Measurements from ENCODE around the gene MCOLN2. TPM values are rescaled to one million over a fixed set of nuclear protein-coding genes. Genes with fewer than 3 reads are reported as not detected.
"Not testable (repeated sequence)": the region's sequence is repeated elsewhere in the genome, so short reads cannot be mapped to it uniquely, and the experiment has no call there.

Gene MCOLN2
- total RNA-seq, 1 donor from 2014 or later, result not detected

DNA sequence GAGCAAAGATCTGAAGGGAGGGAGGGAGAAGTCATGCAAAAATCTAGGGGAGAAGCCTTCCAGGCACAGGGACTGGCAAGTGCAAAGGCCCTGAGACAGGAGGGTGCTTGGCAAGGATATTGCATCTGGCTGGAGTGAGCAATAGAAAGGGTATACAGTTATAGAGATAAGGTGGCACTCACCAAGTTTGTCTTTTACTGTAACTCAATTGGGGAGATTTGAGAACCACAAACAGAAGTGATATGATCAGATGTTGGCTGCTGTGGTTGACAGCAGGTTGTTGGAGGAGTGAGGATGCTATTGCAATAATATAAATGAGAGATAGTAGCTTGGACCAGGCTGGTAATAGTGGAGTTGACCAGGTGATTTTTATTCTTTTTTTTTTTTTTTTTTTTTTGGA lies 25.8 kb upstream of the MCOLN2 start:
- Mint-ChIP-seq H3K36me3 (ENCODE audit: unreplicated experiment) (no peaks in the 10 kb centered on the region), H3K4me3 (ENCODE audit: unreplicated experiment) (no peak overlapping the region), H3K4me1 (ENCODE audit: unreplicated experiment) (no peaks in the 10 kb centered on the region), H3K9me3 (ENCODE audit: unreplicated experiment) (no peaks in the 10 kb centered on the region), H3K27me3 (ENCODE audit: unreplicated experiment) (peaks cover 49% of the 10 kb centered on the region), H3K27ac (ENCODE audit: unreplicated experiment) (no peak overlapping the region)
- DNase-seq (ENCODE audit: extremely low spot score, unreplicated experiment), result no peak
- TF ChIP-seq, protein P1, sequence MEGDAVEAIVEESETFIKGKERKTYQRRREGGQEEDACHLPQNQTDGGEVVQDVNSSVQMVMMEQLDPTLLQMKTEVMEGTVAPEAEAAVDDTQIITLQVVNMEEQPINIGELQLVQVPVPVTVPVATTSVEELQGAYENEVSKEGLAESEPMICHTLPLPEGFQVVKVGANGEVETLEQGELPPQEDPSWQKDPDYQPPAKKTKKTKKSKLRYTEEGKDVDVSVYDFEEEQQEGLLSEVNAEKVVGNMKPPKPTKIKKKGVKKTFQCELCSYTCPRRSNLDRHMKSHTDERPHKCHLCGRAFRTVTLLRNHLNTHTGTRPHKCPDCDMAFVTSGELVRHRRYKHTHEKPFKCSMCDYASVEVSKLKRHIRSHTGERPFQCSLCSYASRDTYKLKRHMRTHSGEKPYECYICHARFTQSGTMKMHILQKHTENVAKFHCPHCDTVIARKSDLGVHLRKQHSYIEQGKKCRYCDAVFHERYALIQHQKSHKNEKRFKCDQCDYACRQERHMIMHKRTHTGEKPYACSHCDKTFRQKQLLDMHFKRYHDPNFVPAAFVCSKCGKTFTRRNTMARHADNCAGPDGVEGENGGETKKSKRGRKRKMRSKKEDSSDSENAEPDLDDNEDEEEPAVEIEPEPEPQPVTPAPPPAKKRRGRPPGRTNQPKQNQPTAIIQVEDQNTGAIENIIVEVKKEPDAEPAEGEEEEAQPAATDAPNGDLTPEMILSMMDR (IDR thresholded peaks at IDR 0.05), result no peak

DNA sequence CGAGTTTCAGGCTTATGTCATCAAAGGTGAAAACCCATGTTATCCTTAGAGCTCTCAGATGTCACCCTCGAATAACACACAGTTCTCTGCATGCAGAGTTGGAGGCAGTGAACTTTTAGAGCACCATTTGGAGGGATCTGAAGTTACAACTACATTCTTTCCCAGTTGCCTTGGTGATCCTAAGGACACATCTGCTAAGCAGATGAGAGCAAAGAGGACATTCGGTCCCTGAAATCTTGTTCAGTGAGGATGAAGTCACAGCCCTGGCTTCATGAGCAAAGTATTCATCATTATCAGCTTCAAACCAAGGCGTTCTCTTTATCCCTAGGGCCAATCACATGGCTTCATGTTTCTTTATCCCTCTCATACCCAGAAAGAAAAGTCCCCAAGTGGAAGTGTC lies 23.1 kb upstream of the MCOLN2 start:
- H3K4me1 Mint-ChIP-seq (ENCODE audit: unreplicated experiment), result no peaks in the 10 kb centered on the region
- no peaks in the 10 kb centered on the region for H3K9me3 Mint-ChIP-seq (ENCODE audit: unreplicated experiment)
- H3K27ac Mint-ChIP-seq (ENCODE audit: unreplicated experiment), result no peak overlapping the region
- H3K4me3 Mint-ChIP-seq (ENCODE audit: unreplicated experiment), result no peak overlapping the region
- peaks cover 49% of the 10 kb centered on the region for H3K27me3 Mint-ChIP-seq (ENCODE audit: unreplicated experiment)
- no peak for DNase-seq (ENCODE audit: extremely low spot score, unreplicated experiment)
- H3K36me3 Mint-ChIP-seq (ENCODE audit: unreplicated experiment), result no peaks in the 10 kb centered on the region
- TF ChIP-seq, protein P1 (IDR thresholded peaks at IDR 0.05), result no peak

DNA sequence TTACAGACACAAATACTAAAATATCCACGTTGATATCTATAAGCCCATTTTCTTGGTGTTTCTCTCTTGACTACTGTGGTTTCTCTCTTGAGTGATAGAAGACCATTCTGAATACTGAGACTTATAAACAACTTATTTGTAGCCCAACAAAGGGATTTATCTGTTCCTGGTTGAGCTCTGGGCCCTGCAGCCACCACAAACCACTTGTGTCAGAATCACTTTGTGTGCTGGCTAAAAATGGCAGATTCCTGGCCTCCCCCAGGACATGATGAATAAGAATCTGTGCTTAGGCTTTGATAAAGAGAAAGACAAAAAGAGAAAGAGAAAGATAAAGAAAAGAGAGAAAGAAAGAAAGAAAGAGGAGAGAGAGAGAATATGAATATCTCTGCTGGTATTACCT lies 18.9 kb upstream of the MCOLN2 start:
- no peak for DNase-seq (ENCODE audit: extremely low spot score, unreplicated experiment)
- H3K9me3 Mint-ChIP-seq (ENCODE audit: unreplicated experiment), result no peaks in the 10 kb centered on the region
- H3K27me3 Mint-ChIP-seq (ENCODE audit: unreplicated experiment), result peaks cover 76% of the 10 kb centered on the region
- H3K4me3 Mint-ChIP-seq (ENCODE audit: unreplicated experiment), result no peak overlapping the region
- no peaks in the 10 kb centered on the region for H3K36me3 Mint-ChIP-seq (ENCODE audit: unreplicated experiment)
- TF ChIP-seq, protein P1 (IDR thresholded peaks at IDR 0.05), result no peak
- no peaks in the 10 kb centered on the region for H3K4me1 Mint-ChIP-seq (ENCODE audit: unreplicated experiment)
- no peak overlapping the region for H3K27ac Mint-ChIP-seq (ENCODE audit: unreplicated experiment)

DNA sequence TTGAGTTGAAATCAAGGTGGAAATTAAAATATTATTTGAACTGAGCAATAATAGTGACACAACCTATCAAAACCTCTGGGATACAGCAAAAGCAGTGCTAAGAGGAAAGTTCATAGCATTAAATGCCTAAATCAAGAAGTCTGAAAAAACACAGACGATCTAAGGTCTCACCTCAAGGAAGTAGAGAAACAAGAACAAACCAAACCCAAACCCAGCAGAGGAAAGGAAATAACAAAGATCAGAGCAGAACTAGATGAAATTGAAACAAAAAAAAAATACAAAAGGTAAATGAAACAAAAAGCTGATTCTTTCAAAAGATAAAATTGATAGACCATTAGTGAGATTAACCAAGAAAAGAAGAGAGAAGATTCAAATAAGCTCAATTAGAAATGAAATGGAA lies 8.7 kb upstream of the MCOLN2 start:
- not testable (repeated sequence) for H3K4me3 Mint-ChIP-seq (ENCODE audit: unreplicated experiment); H3K27ac Mint-ChIP-seq (ENCODE audit: unreplicated experiment); H3K4me1 Mint-ChIP-seq (ENCODE audit: unreplicated experiment); DNase-seq (ENCODE audit: extremely low spot score, unreplicated experiment); H3K36me3 Mint-ChIP-seq (ENCODE audit: unreplicated experiment)
- H3K9me3 Mint-ChIP-seq (ENCODE audit: unreplicated experiment), result peaks cover 15% of the 10 kb centered on the region
- peaks cover 82% of the 10 kb centered on the region for H3K27me3 Mint-ChIP-seq (ENCODE audit: unreplicated experiment)

DNA sequence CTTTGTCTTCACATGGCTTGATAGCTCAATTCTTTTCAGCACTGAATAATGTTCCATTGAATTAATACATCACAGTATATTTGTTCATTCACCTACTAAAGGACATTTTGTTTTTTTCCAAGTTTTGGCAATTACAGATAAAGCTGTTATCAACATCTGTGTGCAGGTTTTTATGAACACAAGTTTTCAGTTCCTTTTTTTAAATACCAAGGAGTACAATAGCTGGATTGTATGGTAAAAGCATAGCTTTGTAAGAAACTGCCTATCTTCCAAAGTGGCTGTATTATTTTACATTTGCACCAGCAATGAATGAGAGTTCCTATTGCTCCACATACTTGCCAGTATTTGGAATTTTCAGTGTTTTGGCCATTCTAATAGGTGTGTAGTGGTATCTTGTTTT lies 4.8 kb upstream of the MCOLN2 start:
- H3K9me3 Mint-ChIP-seq (ENCODE audit: unreplicated experiment), result peaks cover 9% of the 10 kb centered on the region
- TF ChIP-seq, protein P1 (IDR thresholded peaks at IDR 0.05), result no peak
- H3K27ac Mint-ChIP-seq (ENCODE audit: unreplicated experiment), result no peak overlapping the region
- peaks cover 83% of the 10 kb centered on the region for H3K27me3 Mint-ChIP-seq (ENCODE audit: unreplicated experiment)
- no peak for DNase-seq (ENCODE audit: extremely low spot score, unreplicated experiment)
- no peaks in the 10 kb centered on the region for H3K36me3 Mint-ChIP-seq (ENCODE audit: unreplicated experiment)
- H3K4me3 Mint-ChIP-seq (ENCODE audit: unreplicated experiment), result no peak overlapping the region
- H3K4me1 Mint-ChIP-seq (ENCODE audit: unreplicated experiment), result peaks cover 9% of the 10 kb centered on the region
